ENCODE data around the gene ZFAND3. TPM values are rescaled to one million over a fixed set of nuclear protein-coding genes. Genes with fewer than 3 reads are reported as not detected.

Gene ZFAND3
- polyA plus RNA-seq, 3 donors: 11.5 to 21.1 (median 11.7) TPM

- H3K36me3 Mint-ChIP-seq: peaks cover 0 to 5% of the 10 kb centered on the region in 2 donors
- no peak overlapping the region for H3K4me3 Mint-ChIP-seq
- H3K9ac ChIP-seq (ENCODE audit: insufficient read depth, low read length, poor library complexity, severe bottlenecking): no peak overlapping the region
- H3K27me3 ChIP-seq (ENCODE audit: control insufficient read depth in 2 of 2, insufficient read depth in 2 of 2, low read length in 2 of 2): no peaks in the 10 kb centered on the region
- peaks cover 0 to 2% of the 10 kb centered on the region in 2 donors for H3K36me3 ChIP-seq (replicated peaks in 1 of 2; ENCODE audit: control insufficient read depth in 1 of 2, insufficient read depth in 2 of 2, low read length in 2 of 2)
- no peak overlapping the region for H3K27ac Mint-ChIP-seq
- no peak overlapping the region for H3K4me2 ChIP-seq (replicated peaks; ENCODE audit: extremely low read depth, low read length, poor library complexity, severe bottlenecking)
- no peaks in the 10 kb centered on the region for H3K79me2 ChIP-seq (ENCODE audit: insufficient read depth, low read length)
- H3K27me3 Mint-ChIP-seq (ENCODE audit: low read depth in 3 of 3): peaks cover 0 to 2% (median 1%) of the 10 kb centered on the region in 3 donors
- H3K9me3 Mint-ChIP-seq: no peaks in the 10 kb centered on the region
- no peaks in the 10 kb centered on the region for H3K4me1 Mint-ChIP-seq
- no peaks in the 10 kb centered on the region for H4K20me1 ChIP-seq (ENCODE audit: insufficient read depth, low read length)
- no peak overlapping the region for H3K4me3 ChIP-seq (replicated peaks in 1 of 3; ENCODE audit: low read depth in 2 of 3, low read length in 3 of 3)
- no peak overlapping the region for H2AFZ ChIP-seq (ENCODE audit: insufficient read depth, low read depth, low read length, poor library complexity, severe bottlenecking)
- no peak for TF ChIP-seq CTCF (IDR thresholded peaks at IDR 0.05)
- DNase-seq: no peak
- H3K27ac ChIP-seq (ENCODE audit: low read depth in 1 of 2, low read length in 2 of 2): no peak overlapping the region
- 96% methylated on average over 7 of the region's 9 CpGs for WGBS (ENCODE audit: insufficient coverage)
- H3K9me3 ChIP-seq (replicated peaks in 1 of 2; ENCODE audit: control insufficient read depth in 1 of 2, insufficient read depth in 1 of 2, low read length in 2 of 2): no peaks in the 10 kb centered on the region
- no peaks in the 10 kb centered on the region for H3K4me1 ChIP-seq (ENCODE audit: control insufficient read depth in 1 of 2, insufficient read depth in 2 of 2, low read length in 2 of 2)
- intact Hi-C loops (cut with micrococcal nuclease): no loop called here
Observed at GRCh38 chr6:38192011-38192410, 372.5 kb downstream of the ZFAND3 start.

GRCh38 chr6:38192487-38192886 is 373.0 kb downstream of the ZFAND3 start:
- H3K9ac ChIP-seq (ENCODE audit: insufficient read depth, low read length, poor library complexity, severe bottlenecking): no peak overlapping the region
- no peaks in the 10 kb centered on the region for H3K9me3 Mint-ChIP-seq
- no peaks in the 10 kb centered on the region for H3K4me1 Mint-ChIP-seq
- H3K27me3 ChIP-seq (ENCODE audit: control insufficient read depth in 2 of 2, insufficient read depth in 2 of 2, low read length in 2 of 2): no peaks in the 10 kb centered on the region
- H3K27ac ChIP-seq (ENCODE audit: low read depth in 1 of 2, low read length in 2 of 2): no peak overlapping the region
- TF ChIP-seq CTCF (IDR thresholded peaks at IDR 0.05): no peak
- H3K4me3 ChIP-seq (replicated peaks in 1 of 3; ENCODE audit: low read depth in 2 of 3, low read length in 3 of 3): no peak overlapping the region
- H3K36me3 ChIP-seq (replicated peaks in 1 of 2; ENCODE audit: control insufficient read depth in 1 of 2, insufficient read depth in 2 of 2, low read length in 2 of 2): peaks cover 0 to 2% of the 10 kb centered on the region in 2 donors
- WGBS (ENCODE audit: insufficient coverage): no CpG with 5 or more reads among the region's 5 CpGs
- H3K4me1 ChIP-seq (ENCODE audit: control insufficient read depth in 1 of 2, insufficient read depth in 2 of 2, low read length in 2 of 2): no peaks in the 10 kb centered on the region
- H4K20me1 ChIP-seq (ENCODE audit: insufficient read depth, low read length): no peaks in the 10 kb centered on the region
- H2AFZ ChIP-seq (ENCODE audit: insufficient read depth, low read depth, low read length, poor library complexity, severe bottlenecking): no peak overlapping the region
- no peak for DNase-seq
- H3K4me3 Mint-ChIP-seq: no peak overlapping the region
- peaks cover 0 to 1% (median 0%) of the 10 kb centered on the region in 3 donors for H3K27me3 Mint-ChIP-seq (ENCODE audit: low read depth in 3 of 3)
- no peak overlapping the region for H3K27ac Mint-ChIP-seq
- no peaks in the 10 kb centered on the region for H3K79me2 ChIP-seq (ENCODE audit: insufficient read depth, low read length)
- no peak overlapping the region for H3K4me2 ChIP-seq (replicated peaks; ENCODE audit: extremely low read depth, low read length, poor library complexity, severe bottlenecking)
- H3K36me3 Mint-ChIP-seq: peaks cover 0 to 5% of the 10 kb centered on the region in 2 donors
- intact Hi-C loops (cut with micrococcal nuclease): no loop called here
- no peaks in the 10 kb centered on the region for H3K9me3 ChIP-seq (replicated peaks in 1 of 2; ENCODE audit: control insufficient read depth in 1 of 2, insufficient read depth in 1 of 2, low read length in 2 of 2)

All from CD14-positive monocyte (primary cell).